DMS53 treated with DMSO at 0.1 percent for 48 hours (cell line): ENCODE data around the gene BRAP.
"Not testable (repeated sequence)": the region's sequence is repeated elsewhere in the genome, so short reads cannot be mapped to it uniquely, and the experiment has no call there.

ENCODE experiments used
- DNase-seq: peaks from one replicate; lab custom pipeline; 2025; ENCODE audit not compliant: unreplicated experiment; lab: John Stamatoyannopoulos, UW

The BRAP gene

DNA sequence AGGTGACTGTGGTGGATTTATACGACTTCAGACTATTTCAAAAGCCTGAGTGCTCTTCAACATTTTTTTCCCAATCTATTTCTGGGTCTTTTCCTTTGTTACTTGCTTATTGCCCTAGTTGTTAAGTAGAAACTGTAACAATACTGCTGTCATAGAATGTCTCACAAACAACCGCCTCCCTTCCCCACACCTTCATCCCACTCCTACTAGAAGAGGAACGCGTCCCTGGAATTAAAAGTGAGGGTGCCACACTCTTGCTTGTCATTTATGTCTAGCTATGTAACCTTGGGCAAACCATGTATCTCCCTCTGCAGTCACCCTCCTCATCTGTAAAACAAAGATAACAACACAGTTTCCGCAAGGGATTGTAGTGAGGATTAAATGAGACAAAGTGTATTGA, 8.6 kb downstream of the BRAP start:
- DNase-seq, result no peak

GRCh38 chr12:111673503-111673902, 12.3 kb downstream of the BRAP start:
- DNase-seq, result no peak

- peak; percentile 89 for DNase-seq
These were observed 12.9 kb downstream of the BRAP start for GRCh38 chr12:111672822-111673381.

- no peak for DNase-seq
These were observed 20.5 kb downstream of the BRAP start for GRCh38 chr12:111664961-111665865.

GRCh38 chr12:111664499-111664898, 21.3 kb downstream of the BRAP start:
- no peak for DNase-seq

DNA sequence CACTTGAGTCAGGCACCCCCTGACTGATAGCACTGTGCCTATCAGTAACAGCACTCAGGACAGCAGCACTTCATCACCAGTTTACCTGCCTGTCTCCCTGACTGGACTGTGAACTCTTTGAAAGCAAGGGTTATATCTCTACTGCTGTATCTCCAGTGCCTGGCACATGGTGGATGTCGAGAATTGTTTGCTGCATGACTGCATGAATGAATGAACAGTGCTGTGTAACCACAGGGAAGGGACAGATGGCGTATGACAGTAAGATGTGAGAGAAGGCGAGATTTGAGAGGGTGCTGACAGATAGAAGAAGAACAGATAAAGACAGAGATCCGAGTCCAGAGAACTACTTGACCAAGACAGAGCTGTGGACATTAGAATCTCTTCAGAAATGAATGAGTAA, 29.7 kb downstream of the BRAP start:
- DNase-seq, result no peak

DNA sequence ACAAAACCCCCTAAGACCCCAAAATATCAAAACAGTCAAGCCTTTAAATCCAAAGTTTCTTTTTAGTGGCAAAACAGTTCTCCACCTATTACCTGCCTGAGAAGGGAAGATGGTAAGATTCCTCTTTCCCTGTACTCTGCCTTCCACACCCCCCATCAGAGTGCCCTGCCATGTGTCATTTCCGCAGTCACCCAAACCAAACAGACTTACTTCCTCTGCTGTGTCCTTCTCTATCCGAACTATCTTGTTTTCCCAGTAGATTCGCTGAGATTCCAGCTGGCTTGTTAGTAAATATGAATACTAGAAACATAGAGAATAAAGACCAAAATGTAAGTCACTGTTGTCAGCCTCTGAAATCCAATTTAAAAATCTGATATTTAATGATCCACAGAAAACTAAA, 30.4 kb downstream of the BRAP start:
- DNase-seq, result no peak

- no peak for DNase-seq
These were observed 32.2 kb downstream of the BRAP start for GRCh38 chr12:111653596-111653995.

DNA sequence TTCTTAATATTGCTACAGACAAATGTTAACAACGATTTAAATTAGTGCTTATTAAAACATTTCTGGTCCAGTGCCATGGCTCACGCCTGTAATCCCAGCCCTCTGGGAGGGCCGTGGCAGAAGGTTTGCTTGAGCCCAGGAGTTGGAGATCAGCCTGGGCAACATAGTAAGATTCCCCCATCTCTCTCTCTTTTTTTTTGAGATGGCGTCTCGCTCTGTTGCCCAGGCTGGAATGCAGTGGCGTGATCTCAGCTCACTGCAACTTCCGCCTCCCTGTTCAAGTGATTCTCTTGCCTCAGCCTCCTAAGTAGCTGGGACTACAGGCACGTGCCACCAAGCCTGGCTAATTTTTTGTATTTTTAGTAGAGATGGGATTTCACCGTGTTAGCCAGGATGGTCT, 33.2 kb downstream of the BRAP start:
- DNase-seq, result not testable (repeated sequence)

DNA sequence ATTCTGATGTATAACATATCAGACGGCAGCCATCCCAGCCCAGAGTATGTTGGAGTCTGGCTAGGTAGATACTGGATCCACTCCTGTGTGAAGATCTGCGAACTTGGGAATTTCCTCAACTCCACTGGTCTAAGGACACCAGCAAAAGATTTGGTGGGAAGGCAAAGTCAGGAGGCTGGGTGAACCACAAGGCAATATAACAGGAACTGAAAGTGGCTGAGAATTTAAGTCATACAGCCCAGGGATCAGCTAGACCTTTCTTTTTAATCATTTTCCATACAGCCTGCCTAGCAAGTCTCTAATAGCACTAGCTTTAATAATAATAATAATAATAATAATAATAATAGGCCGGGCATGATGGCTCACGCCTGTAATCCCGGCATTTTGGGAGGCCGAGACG, 34.8 kb downstream of the BRAP start:
- no peak for DNase-seq

DNA sequence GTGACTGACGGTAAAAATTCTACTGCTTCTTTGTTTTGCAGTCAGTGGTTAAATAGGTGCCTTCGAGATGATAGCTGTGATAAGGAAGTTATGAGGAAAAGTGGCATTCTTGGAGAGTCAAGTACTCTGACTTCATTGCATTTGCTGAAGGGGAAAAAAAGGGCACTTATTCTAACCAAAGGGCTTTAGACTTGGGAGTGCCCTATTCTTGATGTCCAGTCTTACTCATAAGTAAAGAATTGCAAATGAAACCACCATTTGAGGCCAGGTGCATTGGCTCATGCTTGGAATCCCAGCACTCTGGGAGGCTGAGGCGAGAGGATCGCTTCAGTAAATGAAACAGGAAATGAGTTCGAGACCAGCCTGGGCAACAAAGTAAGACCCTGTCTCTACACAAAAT, 40.3 kb downstream of the BRAP start:
- no peak for DNase-seq

- no peak for DNase-seq
These were observed 42.3 kb downstream of the BRAP start for GRCh38 chr12:111643427-111643826.

GRCh38 chr12:111642681-111643426, 42.9 kb downstream of the BRAP start:
- no peak for DNase-seq

GRCh38 chr12:111640506-111640905, 45.2 kb downstream of the BRAP start:
- no peak for DNase-seq

- DNase-seq, result no peak
These were observed 47.2 kb downstream of the BRAP start for GRCh38 chr12:111638556-111638955.

DNA sequence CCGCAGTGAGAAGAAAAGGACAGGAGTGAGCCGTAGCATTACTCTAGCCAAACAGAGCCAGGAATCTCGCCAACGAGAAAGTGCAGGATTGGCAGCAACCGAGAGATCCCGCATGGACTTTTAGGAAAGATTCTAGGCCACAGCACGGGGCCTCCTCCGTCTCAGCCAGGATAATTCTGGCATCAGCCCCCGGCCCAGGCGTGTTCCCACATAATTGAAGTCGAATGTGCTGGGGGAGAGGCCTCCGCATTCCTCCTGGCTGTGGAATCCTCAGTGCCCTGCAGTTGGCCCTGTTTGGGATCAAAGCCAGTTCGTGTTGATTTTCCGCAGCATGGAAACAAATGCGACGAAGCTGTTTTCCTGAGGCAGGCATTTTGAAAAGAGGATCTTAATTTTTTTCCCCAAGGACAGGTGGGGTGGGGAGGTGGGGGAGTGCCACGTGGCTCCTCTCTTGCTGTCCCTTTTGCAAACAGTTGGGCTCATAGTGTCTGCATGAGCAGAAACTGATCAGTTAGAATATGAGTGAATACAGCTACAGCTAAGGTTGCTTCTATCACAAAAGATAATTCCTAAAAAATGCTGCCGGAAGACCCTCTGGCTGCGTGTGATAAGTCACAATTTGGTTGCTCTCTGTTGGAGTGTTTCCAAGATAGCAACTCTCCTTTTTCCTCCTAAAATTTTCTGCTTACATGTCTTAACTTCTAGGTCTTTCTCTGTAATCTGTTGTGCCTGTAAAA, 49.4 kb downstream of the BRAP start:
- DNase-seq, result no peak

DNA sequence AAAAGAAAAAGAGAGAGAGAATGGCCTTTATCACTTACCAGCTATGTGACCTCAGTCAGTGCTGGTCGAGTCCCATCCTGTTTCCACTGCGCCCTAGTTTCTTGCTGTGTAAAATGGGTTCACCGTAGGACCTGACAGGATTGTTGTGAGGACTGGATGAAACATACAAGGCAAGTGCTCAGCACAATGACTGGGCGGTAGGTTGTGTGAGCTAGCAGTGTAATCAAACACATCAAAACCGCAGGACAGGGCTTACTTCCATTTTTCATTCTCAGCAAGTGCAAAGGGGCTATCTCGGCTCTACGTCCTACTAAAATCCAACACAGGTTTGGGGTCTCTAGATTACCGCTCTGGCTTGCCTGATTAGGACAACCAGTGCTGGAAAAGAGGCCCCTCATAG, 50.2 kb downstream of the BRAP start:
- DNase-seq, result no peak

GRCh38 chr12:111628505-111629260, 57.1 kb downstream of the BRAP start:
- DNase-seq, result no peak

DNA sequence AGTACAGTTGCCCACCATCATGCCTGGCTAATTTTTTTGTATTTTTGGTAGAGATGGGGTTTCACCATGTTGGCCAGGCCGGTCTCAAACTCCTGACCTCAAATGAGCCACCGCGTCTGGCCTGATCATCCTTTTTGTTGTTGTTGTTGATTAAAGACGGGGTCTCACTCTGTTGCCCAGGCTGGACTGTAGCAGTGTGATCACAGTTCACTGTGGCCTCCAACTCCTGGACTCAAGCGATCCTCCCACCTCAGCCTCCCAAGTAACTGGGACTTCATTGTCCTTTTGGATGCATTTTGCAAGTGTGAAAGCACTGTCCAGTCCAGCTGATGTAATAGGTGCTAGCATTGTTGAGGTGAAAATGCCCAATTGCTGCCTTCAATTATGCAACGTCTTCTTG, 59.5 kb downstream of the BRAP start:
- DNase-seq, result no peak

GRCh38 chr12:111624540-111624939, 61.2 kb downstream of the BRAP start:
- peak; percentile 26 for DNase-seq

GRCh38 chr12:111617841-111618240, 67.9 kb downstream of the BRAP start:
- not testable (repeated sequence) for DNase-seq
